ENCODE results near the gene RAPGEFL1.
A peak's percentile ranks its signal among the peaks of the same experiment; 100 is the strongest.
"Not testable (repeated sequence)": the region's sequence is repeated elsewhere in the genome, so short reads cannot be mapped to it uniquely, and the experiment has no call there.

RAPGEFL1 gene

GRCh38 chr17:40218006-40218739 lies 40.9 kb downstream of the RAPGEFL1 start:
- no peak for DNase-seq

GRCh38 chr17:40218740-40219593 lies 41.7 kb downstream of the RAPGEFL1 start, which contains the start of gene WIPF2:
WIPF2 (plus strand) TSS chr17:40219304; CDS start chr17:40256460, 37,156 bp downstream.
- DNase-seq = peak; percentile 94

GRCh38 chr17:40219594-40220338 lies 42.5 kb downstream of the RAPGEFL1 start:
- DNase-seq = peak; percentile 46

GRCh38 chr17:40224718-40225550 lies 47.7 kb downstream of the RAPGEFL1 start:
- no peak for DNase-seq

- not testable (repeated sequence) for DNase-seq
These were observed 51.9 kb downstream of the RAPGEFL1 start for GRCh38 chr17:40229146-40229545.

GRCh38 chr17:40230670-40231069 lies 53.4 kb downstream of the RAPGEFL1 start:
- no peak for DNase-seq

- not testable (repeated sequence) for DNase-seq
These were observed 54.7 kb downstream of the RAPGEFL1 start for GRCh38 chr17:40231928-40232327.

GRCh38 chr17:40241252-40241834 lies 64.1 kb downstream of the RAPGEFL1 start:
- DNase-seq = no peak

GRCh38 chr17:40242774-40243173 lies 65.5 kb downstream of the RAPGEFL1 start:
- DNase-seq = no peak

- no peak for DNase-seq
These were observed 66.5 kb downstream of the RAPGEFL1 start for GRCh38 chr17:40243761-40244160.

GRCh38 chr17:40244255-40244654 lies 67.0 kb downstream of the RAPGEFL1 start:
- DNase-seq = no peak
